ENCODE data around the gene USP32. TPM values are rescaled to one million over a fixed set of nuclear protein-coding genes. Genes with fewer than 3 reads are reported as not detected.
"Not testable (repeated sequence)": the region's sequence is repeated elsewhere in the genome, so short reads cannot be mapped to it uniquely, and the experiment has no call there.

Gene USP32
- total RNA-seq, 1 donor from 2014 or later, result 40.8 TPM

GRCh38 chr17:60381958-60382357, 10.0 kb downstream of the USP32 start:
- no peak for DNase-seq (ENCODE audit: low read depth, low spot score)
- TF ChIP-seq CTCF (conservative IDR thresholded peaks at IDR 0.05), result no peak
- H3K36me3 Mint-ChIP-seq (ENCODE audit: low read depth), result no peaks in the 10 kb centered on the region
- peaks cover 17% of the 10 kb centered on the region for H3K4me1 Mint-ChIP-seq
- H3K4me3 Mint-ChIP-seq, result no peak overlapping the region
- no peaks in the 10 kb centered on the region for H3K27me3 Mint-ChIP-seq (ENCODE audit: low read depth)
- no peaks in the 10 kb centered on the region for H3K9me3 Mint-ChIP-seq
- no peak overlapping the region for H3K27ac Mint-ChIP-seq (ENCODE audit: unreplicated experiment)

GRCh38 chr17:60379461-60379860, 12.5 kb downstream of the USP32 start:
- not testable (repeated sequence) for H3K36me3 Mint-ChIP-seq (ENCODE audit: low read depth); H3K9me3 Mint-ChIP-seq; H3K27ac Mint-ChIP-seq (ENCODE audit: unreplicated experiment); H3K27me3 Mint-ChIP-seq (ENCODE audit: low read depth); H3K4me3 Mint-ChIP-seq; DNase-seq (ENCODE audit: low read depth, low spot score); H3K4me1 Mint-ChIP-seq

- not testable (repeated sequence) for DNase-seq (ENCODE audit: low read depth, low spot score); H3K4me1 Mint-ChIP-seq; H3K27ac Mint-ChIP-seq (ENCODE audit: unreplicated experiment); H3K4me3 Mint-ChIP-seq; H3K36me3 Mint-ChIP-seq (ENCODE audit: low read depth); H3K27me3 Mint-ChIP-seq (ENCODE audit: low read depth); H3K9me3 Mint-ChIP-seq
These were observed 13.7 kb downstream of the USP32 start for GRCh38 chr17:60378187-60378586.

GRCh38 chr17:60372790-60373483, 19.0 kb downstream of the USP32 start:
- Mint-ChIP-seq H3K36me3 (ENCODE audit: low read depth) (no peaks in the 10 kb centered on the region), H3K27ac (ENCODE audit: unreplicated experiment) (no peak overlapping the region)

GRCh38 chr17:60371818-60372510, 20.0 kb downstream of the USP32 start:
- TF ChIP-seq CTCF (conservative IDR thresholded peaks at IDR 0.05), result no peak
- Mint-ChIP-seq H3K4me3 (no peak overlapping the region), H3K4me1 (peaks cover 6% of the 10 kb centered on the region), H3K36me3 (ENCODE audit: low read depth) (no peaks in the 10 kb centered on the region), H3K9me3 (peaks cover 2% of the 10 kb centered on the region), H3K27me3 (ENCODE audit: low read depth) (no peaks in the 10 kb centered on the region), H3K27ac (ENCODE audit: unreplicated experiment) (no peak overlapping the region)
- DNase-seq (ENCODE audit: low read depth, low spot score), result no peak

More at GRCh38 chr17:60372790-60373483, 19.0 kb downstream of the USP32 start:
- TF ChIP-seq CTCF (conservative IDR thresholded peaks at IDR 0.05), result no peak
- DNase-seq (ENCODE audit: low read depth, low spot score), result no peak
- Mint-ChIP-seq H3K9me3 (peaks cover 2% of the 10 kb centered on the region), H3K4me3 (no peak overlapping the region), H3K4me1 (peaks cover 6% of the 10 kb centered on the region), H3K27me3 (ENCODE audit: low read depth) (no peaks in the 10 kb centered on the region)

- Mint-ChIP-seq H3K27me3 (ENCODE audit: low read depth) (no peaks in the 10 kb centered on the region), H3K4me1 (peaks cover 6% of the 10 kb centered on the region)
- no peak for TF ChIP-seq CTCF (conservative IDR thresholded peaks at IDR 0.05)
These were observed 20.5 kb downstream of the USP32 start for GRCh38 chr17:60371416-60371815.

More at GRCh38 chr17:60371416-60371815, 20.5 kb downstream of the USP32 start:
- DNase-seq (ENCODE audit: low read depth, low spot score), result no peak
- peaks cover 2% of the 10 kb centered on the region for H3K9me3 Mint-ChIP-seq
- H3K4me3 Mint-ChIP-seq, result no peak overlapping the region
- peak overlapping the region; percentile 27 for H3K27ac Mint-ChIP-seq (ENCODE audit: unreplicated experiment)
- H3K36me3 Mint-ChIP-seq (ENCODE audit: low read depth), result no peaks in the 10 kb centered on the region
